NB4 (cell line): Measurements from ENCODE around the gene TIMM17B.

Source experiments
- DNase-seq: peaks from one replicate; pipeline ENCODE4 v3.0.0; 2010; ENCODE audit warnings: low read depth
- H3K4me3 ChIP-seq: one replicate; pipeline ENCODE4 v1.5.1; 2011; ENCODE audit warnings: mild to moderate bottlenecking, low read depth, low read length, moderate library complexity
- MAX ChIP-seq: IDR thresholded peaks from 2 replicates; pipeline ENCODE4 v1.6.1; 2011; ENCODE audit warnings: low read depth, low read length
- MYC ChIP-seq: IDR thresholded peaks from 2 replicates; pipeline ENCODE4 v1.6.1; 2011; ENCODE audit warnings: low read depth, low read length
- POLR2A ChIP-seq: IDR thresholded peaks from 2 replicates; pipeline ENCODE4 v1.6.1; 2011; ENCODE audit warnings: mild to moderate bottlenecking; ENCODE audit not compliant: insufficient read length; ENCODE audit errors: extremely low read depth
- TF ChIP-seq, protein P1 (sequence below): IDR thresholded peaks from one replicate; pipeline ENCODE4 v1.5.1; 2012; ENCODE audit warnings: low read depth, low read length

The TIMM17B gene

DNA sequence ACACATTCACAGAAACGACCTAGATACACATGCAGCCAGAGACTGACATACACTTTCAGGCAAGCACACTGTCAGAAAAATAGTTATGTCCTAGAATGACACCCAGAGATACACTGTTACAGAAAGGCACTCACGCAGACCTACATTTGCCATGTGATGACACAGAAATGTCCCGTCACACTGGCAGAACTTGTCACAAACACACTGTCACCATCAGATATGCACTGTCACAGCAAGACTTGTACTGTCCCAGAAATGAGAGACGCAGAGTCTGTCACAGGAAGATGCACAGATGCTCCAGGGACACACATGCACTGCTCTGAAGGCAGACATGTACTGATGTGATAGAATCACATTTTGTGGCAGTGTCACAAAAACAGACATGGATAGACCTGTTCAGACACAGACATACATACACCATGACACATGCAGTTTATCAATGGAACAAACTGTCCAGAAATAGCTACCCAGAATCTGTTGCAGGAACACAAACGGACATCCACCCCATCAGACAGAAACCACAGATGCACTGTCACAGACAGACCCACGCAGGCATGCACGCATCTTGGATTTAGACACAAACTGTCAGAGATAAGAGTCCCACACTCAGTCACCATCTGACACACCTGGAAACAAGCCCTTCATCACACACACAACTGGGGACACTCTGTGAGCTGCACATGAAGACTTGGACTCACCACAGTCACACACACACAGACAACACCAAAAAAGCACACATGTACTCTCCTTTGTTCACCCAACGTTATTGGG lies 22.6 kb upstream of the TIMM17B start:
- H3K4me3 ChIP-seq, result no peak overlapping the region
- TF ChIP-seq, protein P1, sequence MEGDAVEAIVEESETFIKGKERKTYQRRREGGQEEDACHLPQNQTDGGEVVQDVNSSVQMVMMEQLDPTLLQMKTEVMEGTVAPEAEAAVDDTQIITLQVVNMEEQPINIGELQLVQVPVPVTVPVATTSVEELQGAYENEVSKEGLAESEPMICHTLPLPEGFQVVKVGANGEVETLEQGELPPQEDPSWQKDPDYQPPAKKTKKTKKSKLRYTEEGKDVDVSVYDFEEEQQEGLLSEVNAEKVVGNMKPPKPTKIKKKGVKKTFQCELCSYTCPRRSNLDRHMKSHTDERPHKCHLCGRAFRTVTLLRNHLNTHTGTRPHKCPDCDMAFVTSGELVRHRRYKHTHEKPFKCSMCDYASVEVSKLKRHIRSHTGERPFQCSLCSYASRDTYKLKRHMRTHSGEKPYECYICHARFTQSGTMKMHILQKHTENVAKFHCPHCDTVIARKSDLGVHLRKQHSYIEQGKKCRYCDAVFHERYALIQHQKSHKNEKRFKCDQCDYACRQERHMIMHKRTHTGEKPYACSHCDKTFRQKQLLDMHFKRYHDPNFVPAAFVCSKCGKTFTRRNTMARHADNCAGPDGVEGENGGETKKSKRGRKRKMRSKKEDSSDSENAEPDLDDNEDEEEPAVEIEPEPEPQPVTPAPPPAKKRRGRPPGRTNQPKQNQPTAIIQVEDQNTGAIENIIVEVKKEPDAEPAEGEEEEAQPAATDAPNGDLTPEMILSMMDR, result no peak
- no peak for TF ChIP-seq MAX
- no peak for TF ChIP-seq MYC
- no peak for TF ChIP-seq POLR2A
- DNase-seq, result no peak

GRCh38 chrX:48919360-48919841 lies 21.8 kb upstream of the TIMM17B start:
- peak overlapping the region; percentile 28 for H3K4me3 ChIP-seq
- DNase-seq, result no peak
- TF ChIP-seq, protein P1, result no peak
- TF ChIP-seq MAX (no peak), POLR2A (no peak), MYC (no peak)

DNA sequence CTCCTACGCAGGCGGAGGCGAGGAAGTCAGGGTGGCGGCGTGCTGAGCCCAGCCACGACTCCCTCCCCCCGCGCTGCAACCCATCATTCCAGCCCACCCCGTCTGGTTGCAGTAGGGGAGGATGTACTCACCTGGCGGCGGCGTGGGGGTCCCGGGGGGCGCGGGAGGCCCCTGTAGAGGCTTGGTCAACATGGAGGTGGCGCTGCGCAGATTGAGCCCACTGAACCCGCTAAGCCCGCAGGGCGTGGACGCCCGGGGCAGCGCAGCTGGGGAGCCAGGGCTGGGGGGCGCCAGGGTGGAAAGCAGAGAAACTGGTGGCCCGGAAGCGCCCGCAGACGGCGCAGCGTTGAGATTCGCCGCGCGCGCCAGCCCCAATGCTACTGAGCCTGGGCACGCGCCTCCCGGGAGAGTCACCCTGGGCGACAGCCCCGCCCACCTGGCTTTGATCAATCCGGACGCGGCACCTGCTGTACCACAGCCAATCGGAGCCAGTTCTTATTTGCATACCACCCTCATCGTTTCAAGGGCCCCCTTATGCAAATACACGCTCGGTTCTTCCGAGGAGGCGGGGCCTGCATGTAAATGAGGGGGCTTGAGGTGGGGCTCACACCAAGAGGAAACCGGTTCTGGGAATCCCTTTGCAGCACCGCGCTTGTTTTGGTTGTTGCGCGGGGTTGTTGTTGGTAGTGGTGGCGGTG lies 21.2 kb upstream of the TIMM17B start, which contains the start of gene PIM2:
Gene PIM2, minus strand, starts transcription at position 382 of the 698 bp plus-strand sequence. Its CDS starts 190 bp downstream, at position 192.
- H3K4me3 ChIP-seq, result peak within 1 kb of the TSS; percentile 86

DNA sequence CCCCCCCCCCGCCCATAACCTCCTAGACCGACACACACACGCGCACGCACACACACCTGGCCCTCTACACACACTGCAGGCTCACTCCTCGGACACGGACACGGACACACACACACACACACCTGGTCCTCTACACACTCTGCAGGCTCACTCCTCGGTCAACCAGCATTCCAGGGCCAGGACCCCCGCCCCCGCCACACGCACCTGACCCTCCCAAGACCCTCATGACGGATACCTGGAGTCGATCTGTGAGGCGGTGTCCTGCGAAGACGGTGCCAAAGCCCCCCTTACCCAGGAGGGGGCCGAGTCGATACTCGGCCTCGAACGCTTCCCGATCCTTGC lies 20.7 kb upstream of the TIMM17B start:
- peak overlapping the region; percentile 86 for H3K4me3 ChIP-seq
- no peak for DNase-seq
- no peak for TF ChIP-seq MAX

More for the DNA sequence above, 21.2 kb upstream of the TIMM17B start, which contains the start of gene PIM2:
- DNase-seq, result peak; percentile 96
- TF ChIP-seq POLR2A, result peak; percentile 88
- peak; percentile 72 for TF ChIP-seq MYC
- TF ChIP-seq, protein P1, result no peak
- peak; percentile 85 for TF ChIP-seq MAX

GRCh38 chrX:48917139-48918001 lies 19.8 kb upstream of the TIMM17B start:
- peak overlapping the region; percentile 86 for H3K4me3 ChIP-seq
- DNase-seq, result peak; percentile 92
- no peak for TF ChIP-seq MYC
- no peak for TF ChIP-seq POLR2A
- TF ChIP-seq, protein P1, result peak; percentile 72
- TF ChIP-seq MAX, result peak; percentile 47; the same call in 1 of the 2 replicates
